PC-9 (cell line): ENCODE results near the gene MAP3K8.

Experiments used
- EZH2 ChIP-seq: fragments of 200-600 bp; sonication (generic); IDR thresholded peaks from 2 replicates; pipeline ENCODE4 v1.8.0; 2017; ENCODE audit warnings: antibody characterized with exemption, low read depth
- TF ChIP-seq, protein P1 (sequence below): fragments of 200-600 bp; sonication (generic); conservative IDR thresholded peaks from 2 replicates; pipeline ENCODE4 v1.6.1; 2017; ENCODE audit warnings: mixed run types, antibody characterized with exemption, mild to moderate bottlenecking, moderate library complexity

- no peak for TF ChIP-seq EZH2
- TF ChIP-seq, protein P1, sequence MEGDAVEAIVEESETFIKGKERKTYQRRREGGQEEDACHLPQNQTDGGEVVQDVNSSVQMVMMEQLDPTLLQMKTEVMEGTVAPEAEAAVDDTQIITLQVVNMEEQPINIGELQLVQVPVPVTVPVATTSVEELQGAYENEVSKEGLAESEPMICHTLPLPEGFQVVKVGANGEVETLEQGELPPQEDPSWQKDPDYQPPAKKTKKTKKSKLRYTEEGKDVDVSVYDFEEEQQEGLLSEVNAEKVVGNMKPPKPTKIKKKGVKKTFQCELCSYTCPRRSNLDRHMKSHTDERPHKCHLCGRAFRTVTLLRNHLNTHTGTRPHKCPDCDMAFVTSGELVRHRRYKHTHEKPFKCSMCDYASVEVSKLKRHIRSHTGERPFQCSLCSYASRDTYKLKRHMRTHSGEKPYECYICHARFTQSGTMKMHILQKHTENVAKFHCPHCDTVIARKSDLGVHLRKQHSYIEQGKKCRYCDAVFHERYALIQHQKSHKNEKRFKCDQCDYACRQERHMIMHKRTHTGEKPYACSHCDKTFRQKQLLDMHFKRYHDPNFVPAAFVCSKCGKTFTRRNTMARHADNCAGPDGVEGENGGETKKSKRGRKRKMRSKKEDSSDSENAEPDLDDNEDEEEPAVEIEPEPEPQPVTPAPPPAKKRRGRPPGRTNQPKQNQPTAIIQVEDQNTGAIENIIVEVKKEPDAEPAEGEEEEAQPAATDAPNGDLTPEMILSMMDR = no peak
These were observed 28.5 kb downstream of the MAP3K8 start for GRCh38 chr10:30462513-30462912.
